ENCODE measurements around the gene WNK2. TPM values are rescaled to one million over a fixed set of nuclear protein-coding genes. Genes with fewer than 3 reads are reported as not detected.

WNK2 gene
- total and polyA plus RNA-seq, 4 experiments from 2014 or later: 0.26 TPM; not detected in 3

DNA sequence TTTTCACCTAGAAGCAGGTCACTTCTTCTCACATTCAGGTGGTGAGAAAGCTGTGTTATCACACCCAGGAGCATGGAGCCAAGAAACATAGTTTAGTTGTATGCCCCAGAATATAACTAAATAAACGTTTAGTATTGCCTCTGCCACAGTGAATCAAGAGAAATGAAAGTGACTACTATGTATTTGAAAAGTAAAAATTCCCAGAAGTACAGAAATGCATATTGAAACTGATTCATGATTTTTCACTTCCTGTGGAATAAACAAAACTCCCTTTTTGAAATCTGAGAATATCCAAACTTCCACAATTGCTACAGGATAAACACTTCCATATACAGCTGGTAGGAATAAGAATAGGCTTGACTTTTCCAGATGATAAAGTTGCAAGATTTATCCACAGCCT, 34.6 kb upstream of the WNK2 start:
- Mint-ChIP-seq H3K4me1 (peaks cover 13 to 33% (median 20%) of the 10 kb centered on the region in 4 donors), H3K4me3 (no peak overlapping the region), H3K9me3 (peaks cover 0 to 5% (median 4%) of the 10 kb centered on the region in 8 donors), H3K27me3 (no peaks in the 10 kb centered on the region), H3K27ac (peak overlapping the region in 2 of 7 donors; percentile 48 to 50), H3K36me3 (no peaks in the 10 kb centered on the region)
- no peaks in the 10 kb centered on the region for H3K36me3 ChIP-seq (ENCODE audit: insufficient read depth, low read length)
- no peak overlapping the region for H3K4me3 ChIP-seq (ENCODE audit: low read length in 2 of 2)
- ChIA-PET CTCF (ENCODE audit: partially characterized antibody) (no interaction called here), POLR2A (ENCODE audit: partially characterized antibody) (no interaction called here)
- no peaks in the 10 kb centered on the region for H3K9me3 ChIP-seq (ENCODE audit: control insufficient read depth in 1 of 2, low read length in 2 of 2)
- DNase-seq: no peak
- no peak overlapping the region for H3K27ac ChIP-seq (ENCODE audit: low read depth, low read length)
- intact Hi-C loops (cut with micrococcal nuclease): no loop called here
- peaks cover 8% of the 10 kb centered on the region for H3K4me1 ChIP-seq (ENCODE audit: insufficient read depth, low read length)
- H3K27me3 ChIP-seq (ENCODE audit: insufficient read depth, low read length): no peaks in the 10 kb centered on the region

GRCh38 chr9:93151097-93151784, 32.7 kb upstream of the WNK2 start:
- POLR2A ChIA-PET (ENCODE audit: partially characterized antibody): interaction anchor here (1.2 kb wide), 1 partner anchor 32 kb away, joined by 3 read pairs; no protein-coding TSS in a partner anchor
- CTCF ChIA-PET (ENCODE audit: partially characterized antibody): interaction anchor here (1.5 kb wide), 1 partner anchor 42 kb away, joined by 5 read pairs; no protein-coding TSS in a partner anchor
- H3K4me1 ChIP-seq (ENCODE audit: insufficient read depth, low read length): peaks cover under 1% of the 10 kb centered on the region
- intact Hi-C loops (cut with micrococcal nuclease): no loop called here
- H3K4me3 Mint-ChIP-seq: no peak overlapping the region
- peak overlapping the region in 2 of 7 donors; percentile 7 to 27 for H3K27ac Mint-ChIP-seq
- H3K36me3 ChIP-seq (ENCODE audit: insufficient read depth, low read length): no peaks in the 10 kb centered on the region
- no peak overlapping the region for H3K27ac ChIP-seq (ENCODE audit: low read depth, low read length)
- H3K27me3 ChIP-seq (ENCODE audit: insufficient read depth, low read length): no peaks in the 10 kb centered on the region
- no peak overlapping the region for H3K4me3 ChIP-seq (ENCODE audit: low read length in 2 of 2)
- no peaks in the 10 kb centered on the region for H3K36me3 Mint-ChIP-seq
- peaks cover 0 to 5% (median 4%) of the 10 kb centered on the region in 8 donors for H3K9me3 Mint-ChIP-seq
- H3K9me3 ChIP-seq (ENCODE audit: control insufficient read depth in 1 of 2, low read length in 2 of 2): no peaks in the 10 kb centered on the region
- no peaks in the 10 kb centered on the region for H3K27me3 Mint-ChIP-seq
- no peak for DNase-seq
- H3K4me1 Mint-ChIP-seq: peaks cover 12 to 27% (median 15%) of the 10 kb centered on the region in 4 donors

DNA sequence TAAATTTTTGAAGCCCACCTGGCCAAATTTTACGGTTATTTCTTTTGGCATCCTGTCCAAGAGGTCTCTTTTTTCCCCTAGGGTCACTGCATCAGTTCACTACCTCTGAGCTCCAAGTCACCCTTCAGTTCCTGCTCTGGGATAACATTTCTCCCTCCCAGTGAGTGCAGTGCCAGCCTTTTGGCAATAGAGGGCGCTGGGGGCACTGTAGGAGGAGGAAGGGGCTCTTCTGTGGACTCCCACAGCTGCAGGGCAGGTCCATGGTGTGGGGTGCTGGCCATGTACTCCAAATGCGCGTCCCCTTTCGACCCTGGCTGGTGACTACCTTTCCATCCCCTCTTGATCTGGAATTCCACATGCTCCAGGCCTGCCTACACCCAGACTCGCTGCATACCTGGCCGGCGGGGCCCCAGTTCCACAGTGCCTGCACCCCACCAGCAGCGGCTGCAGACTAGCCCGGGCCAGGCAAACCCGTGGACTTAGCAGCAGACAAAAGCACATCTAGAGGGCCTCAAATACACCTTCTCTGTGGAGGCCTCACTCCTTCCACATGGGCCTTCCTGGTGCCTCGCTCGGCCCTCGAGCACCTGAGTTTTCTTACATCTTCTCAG, 29.5 kb upstream of the WNK2 start:
- no peak overlapping the region for H3K4me3 Mint-ChIP-seq
- ChIA-PET CTCF (ENCODE audit: partially characterized antibody) (interaction anchor here (0.7 to 2.1 kb wide), 7 partner anchors 10 to 151 kb away, joined by 3 to 7 read pairs (median 3); no protein-coding TSS in a partner anchor), POLR2A (ENCODE audit: partially characterized antibody) (interaction anchor here (1.8 kb wide), 1 partner anchor 10 kb away, joined by 5 read pairs; no protein-coding TSS in a partner anchor)
- no peaks in the 10 kb centered on the region for H3K9me3 Mint-ChIP-seq
- no peaks in the 10 kb centered on the region for H3K27me3 ChIP-seq (ENCODE audit: insufficient read depth, low read length)
- H3K4me1 ChIP-seq (ENCODE audit: insufficient read depth, low read length): peaks cover 8% of the 10 kb centered on the region
- intact Hi-C loops (cut with micrococcal nuclease): no loop called here
- no peaks in the 10 kb centered on the region for H3K36me3 ChIP-seq (ENCODE audit: insufficient read depth, low read length)
- H3K27ac Mint-ChIP-seq: peak overlapping the region in 2 of 7 donors; percentile 10 to 25
- peaks cover 8 to 17% (median 12%) of the 10 kb centered on the region in 4 donors for H3K4me1 Mint-ChIP-seq
- no peak overlapping the region for H3K4me3 ChIP-seq (ENCODE audit: low read length in 2 of 2)
- H3K27me3 Mint-ChIP-seq: no peaks in the 10 kb centered on the region
- DNase-seq: peak in 4 of 5 donors; percentile 25 to 39 (median 38)
- H3K9me3 ChIP-seq (ENCODE audit: control insufficient read depth in 1 of 2, low read length in 2 of 2): no peaks in the 10 kb centered on the region
- H3K36me3 Mint-ChIP-seq: no peaks in the 10 kb centered on the region
- H3K27ac ChIP-seq (ENCODE audit: low read depth, low read length): no peak overlapping the region

GRCh38 chr9:93155716-93156474, 28.0 kb upstream of the WNK2 start:
- no peaks in the 10 kb centered on the region for H3K36me3 ChIP-seq (ENCODE audit: insufficient read depth, low read length)
- Mint-ChIP-seq H3K27ac (peak overlapping the region in 4 of 7 donors; percentile 22 to 72 (median 46)), H3K4me1 (peaks cover 9 to 17% (median 13%) of the 10 kb centered on the region in 4 donors), H3K36me3 (no peaks in the 10 kb centered on the region), H3K9me3 (no peaks in the 10 kb centered on the region), H3K27me3 (no peaks in the 10 kb centered on the region), H3K4me3 (no peak overlapping the region)
- no peaks in the 10 kb centered on the region for H3K9me3 ChIP-seq (ENCODE audit: control insufficient read depth in 1 of 2, low read length in 2 of 2)
- POLR2A ChIA-PET (ENCODE audit: partially characterized antibody): interaction anchor here (1.0 to 1.4 kb wide), 2 partner anchors 12 to 22 kb away, joined by 4 to 6 read pairs; partner anchors contain the start of gene NINJ1
- CTCF ChIA-PET (ENCODE audit: partially characterized antibody): interaction anchor here (1.3 to 1.5 kb wide), 3 partner anchors 47 to 147 kb away, joined by 3 to 6 read pairs (median 6); no protein-coding TSS in a partner anchor
- no peak overlapping the region for H3K4me3 ChIP-seq (ENCODE audit: low read length in 2 of 2)
- DNase-seq: no peak
- no peaks in the 10 kb centered on the region for H3K27me3 ChIP-seq (ENCODE audit: insufficient read depth, low read length)
- intact Hi-C loops (cut with micrococcal nuclease): no loop called here
- no peak overlapping the region for H3K27ac ChIP-seq (ENCODE audit: low read depth, low read length)
- peaks cover 14% of the 10 kb centered on the region for H3K4me1 ChIP-seq (ENCODE audit: insufficient read depth, low read length)

GRCh38 chr9:93156475-93157008, 27.4 kb upstream of the WNK2 start:
- Mint-ChIP-seq H3K4me3 (no peak overlapping the region), H3K9me3 (no peaks in the 10 kb centered on the region), H3K27me3 (no peaks in the 10 kb centered on the region), H3K36me3 (no peaks in the 10 kb centered on the region), H3K27ac (peak overlapping the region in 5 of 7 donors; percentile 29 to 72 (median 59)), H3K4me1 (peaks cover 9 to 17% (median 13%) of the 10 kb centered on the region in 4 donors)
- DNase-seq: no peak
- H3K36me3 ChIP-seq (ENCODE audit: insufficient read depth, low read length): no peaks in the 10 kb centered on the region
- H3K4me3 ChIP-seq (ENCODE audit: low read length in 2 of 2): no peak overlapping the region
- no peaks in the 10 kb centered on the region for H3K27me3 ChIP-seq (ENCODE audit: insufficient read depth, low read length)
- H3K9me3 ChIP-seq (ENCODE audit: control insufficient read depth in 1 of 2, low read length in 2 of 2): no peaks in the 10 kb centered on the region
- H3K27ac ChIP-seq (ENCODE audit: low read depth, low read length): no peak overlapping the region
- intact Hi-C loops (cut with micrococcal nuclease): no loop called here
- H3K4me1 ChIP-seq (ENCODE audit: insufficient read depth, low read length): peaks cover 14% of the 10 kb centered on the region
- ChIA-PET CTCF (ENCODE audit: partially characterized antibody) (interaction anchor here (1.1 to 1.5 kb wide), 4 partner anchors 37 to 147 kb away, joined by 3 to 6 read pairs (median 4); no protein-coding TSS in a partner anchor), POLR2A (ENCODE audit: partially characterized antibody) (interaction anchor here (1.0 to 1.4 kb wide), 2 partner anchors 13 to 22 kb away, joined by 4 to 6 read pairs; partner anchors contain the start of gene NINJ1)

DNA sequence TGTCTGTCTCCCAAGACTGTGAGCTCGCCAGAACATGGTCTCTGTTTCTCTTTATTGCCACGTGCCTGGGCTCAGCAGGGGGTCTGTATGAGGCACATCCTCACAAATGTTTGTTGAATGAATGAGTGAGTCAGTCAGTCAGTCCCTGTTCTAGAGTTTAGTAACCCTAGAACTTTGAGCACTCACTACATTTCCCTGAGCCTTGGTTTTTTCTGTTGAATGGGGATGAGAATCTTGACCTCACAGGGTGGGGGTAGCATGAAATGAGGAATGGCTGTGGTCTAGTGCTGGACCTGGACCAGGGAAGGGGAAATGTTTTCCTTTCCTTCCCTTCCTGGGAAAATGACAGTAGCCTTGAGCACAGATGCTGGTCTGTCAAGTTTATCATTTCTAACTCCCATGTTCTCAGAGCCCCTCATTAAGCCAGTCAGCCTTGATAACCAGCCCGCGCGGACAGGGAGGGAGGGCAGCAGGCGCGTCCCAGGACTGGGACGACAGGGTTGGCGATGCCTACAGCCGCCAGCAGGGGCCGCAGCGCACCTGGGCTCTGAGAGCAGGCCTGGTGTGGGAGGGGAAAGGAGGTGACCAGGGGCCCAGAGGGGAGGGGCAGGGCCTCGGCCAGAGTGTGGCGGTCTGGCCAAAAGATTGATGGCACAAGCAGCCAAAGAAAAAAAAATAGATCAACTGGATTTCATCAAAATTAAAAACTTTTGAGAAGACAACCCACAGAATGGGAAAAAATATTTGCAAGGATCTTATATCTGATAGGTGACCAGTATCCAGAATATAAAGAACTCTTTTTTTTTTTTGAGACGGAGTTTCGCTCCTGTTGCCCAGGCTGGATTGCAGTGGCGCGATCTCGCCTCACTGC, 24.1 kb upstream of the WNK2 start:
- H3K36me3 Mint-ChIP-seq: no peaks in the 10 kb centered on the region
- H3K9me3 Mint-ChIP-seq: no peaks in the 10 kb centered on the region
- no peaks in the 10 kb centered on the region for H3K27me3 Mint-ChIP-seq
- peak; percentile 45 to 58 (median 49) for DNase-seq
- H3K4me1 Mint-ChIP-seq: peaks cover 9 to 17% (median 10%) of the 10 kb centered on the region in 4 donors
- Histone ChIP-seq H3K27me3 (ENCODE audit: insufficient read depth, low read length) (no peaks in the 10 kb centered on the region), H3K9me3 (ENCODE audit: control insufficient read depth in 1 of 2, low read length in 2 of 2) (no peaks in the 10 kb centered on the region), H3K27ac (ENCODE audit: low read depth, low read length) (no peak overlapping the region), H3K4me1 (ENCODE audit: insufficient read depth, low read length) (peaks cover 14% of the 10 kb centered on the region), H3K4me3 (ENCODE audit: low read length in 2 of 2) (no peak overlapping the region), H3K36me3 (ENCODE audit: insufficient read depth, low read length) (no peaks in the 10 kb centered on the region)
- intact Hi-C loops (cut with micrococcal nuclease): loop anchor here (1.0 to 10.0 kb wide), 4 partner anchors 51 to 405 kb away; no protein-coding TSS in a partner anchor
- no peak overlapping the region for H3K4me3 Mint-ChIP-seq
- ChIA-PET POLR2A (ENCODE audit: partially characterized antibody) (interaction anchor here (0.6 kb wide), 1 partner anchor 131 kb away, joined by 3 read pairs; no protein-coding TSS in a partner anchor), CTCF (ENCODE audit: partially characterized antibody) (interaction anchor here (0.6 to 2.4 kb wide), 6 partner anchors 9 to 803 kb away, joined by 3 to 12 read pairs (median 3); no protein-coding TSS in a partner anchor)
- H3K27ac Mint-ChIP-seq: peak overlapping the region in 3 of 7 donors; percentile 17 to 66 (median 43)
